ENCODE data around the gene HIP1.
A peak's percentile ranks its signal among the peaks of the same experiment; 100 is the strongest.
"Not testable (repeated sequence)": the region's sequence is repeated elsewhere in the genome, so short reads cannot be mapped to it uniquely, and the experiment has no call there.

HIP1 gene

GRCh38 chr7:75640201-75640600, 98.5 kb downstream of the HIP1 start:
- Mint-ChIP-seq H3K4me1 (ENCODE audit: low read depth) (peaks cover 5% of the 10 kb centered on the region), H3K4me3 (peak overlapping the region; percentile 86), H3K36me3 (ENCODE audit: low read depth) (no peaks in the 10 kb centered on the region), H3K9me3 (peaks cover 6% of the 10 kb centered on the region), H3K27me3 (ENCODE audit: low read depth) (peaks cover 4% of the 10 kb centered on the region), H3K27ac (peak overlapping the region; percentile 39)
- DNase-seq (ENCODE audit: low spot score): no peak

DNA sequence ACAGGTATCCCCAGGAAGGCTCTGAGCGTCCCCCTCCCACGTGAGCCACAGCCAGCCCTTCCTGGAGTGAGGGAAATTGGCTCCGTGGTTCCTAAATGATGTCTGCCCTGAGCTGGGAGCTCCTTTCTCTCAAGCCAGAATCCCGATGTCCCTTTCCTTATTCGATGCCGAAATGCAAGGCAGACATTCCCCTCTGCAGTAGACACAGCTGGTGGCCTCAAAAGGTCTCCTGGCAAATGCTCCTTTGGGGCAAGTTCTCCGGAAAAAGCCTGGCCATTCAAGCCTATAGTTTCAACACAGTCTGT, 98.9 kb downstream of the HIP1 start:
- Mint-ChIP-seq H3K4me1 (ENCODE audit: low read depth) (peaks cover 5% of the 10 kb centered on the region), H3K36me3 (ENCODE audit: low read depth) (no peaks in the 10 kb centered on the region), H3K4me3 (peak overlapping the region; percentile 86), H3K27ac (peak overlapping the region; percentile 39), H3K27me3 (ENCODE audit: low read depth) (peaks cover 4% of the 10 kb centered on the region), H3K9me3 (peaks cover 6% of the 10 kb centered on the region)
- no peak for DNase-seq (ENCODE audit: low spot score)

DNA sequence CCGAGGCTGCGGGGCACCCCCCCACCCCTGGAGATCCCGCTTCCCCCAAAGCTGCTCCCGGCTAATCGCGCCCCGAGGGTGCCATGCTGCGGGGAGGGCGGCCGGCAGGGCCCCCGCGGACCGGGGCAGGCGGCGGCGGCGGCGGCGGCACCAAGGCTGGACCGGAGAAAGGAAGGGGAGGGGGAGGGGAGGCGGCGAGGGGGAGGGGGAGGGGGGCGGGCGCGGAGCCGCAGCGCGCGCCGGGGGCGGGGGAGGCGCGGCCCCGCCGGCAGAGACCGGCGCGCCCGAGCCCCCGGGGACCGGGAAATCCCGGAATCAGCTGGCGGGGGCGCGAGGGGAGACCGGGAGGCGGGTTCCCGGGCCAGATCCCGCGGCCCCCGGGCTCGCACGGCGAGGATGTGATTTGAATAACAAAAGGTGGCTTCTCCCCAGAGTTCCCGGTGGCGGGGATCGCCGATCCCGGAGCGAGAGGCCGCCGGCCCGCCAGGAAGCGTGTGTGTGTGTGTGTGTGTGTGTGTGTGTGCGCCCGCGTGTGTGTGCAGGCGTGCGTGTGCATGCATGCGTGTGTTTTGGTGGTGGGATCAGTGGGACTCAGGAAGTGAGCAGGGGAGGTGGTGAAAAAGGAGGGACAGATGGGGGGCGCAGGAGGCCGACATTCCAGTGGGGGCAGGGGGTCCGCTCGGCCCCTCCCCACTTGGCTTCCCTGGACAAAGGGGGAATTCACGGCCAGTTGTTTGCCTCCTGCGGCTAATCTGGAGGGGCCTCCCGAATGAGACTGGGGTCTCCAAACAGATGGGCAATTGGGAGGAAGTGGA, 99.5 kb downstream of the HIP1 start:
- Mint-ChIP-seq H3K4me1 (ENCODE audit: low read depth) (peaks cover 5% of the 10 kb centered on the region), H3K4me3 (peak overlapping the region; percentile 86), H3K9me3 (peaks cover 6% of the 10 kb centered on the region), H3K27me3 (ENCODE audit: low read depth) (peaks cover 4% of the 10 kb centered on the region), H3K27ac (peak overlapping the region; percentile 72), H3K36me3 (ENCODE audit: low read depth) (no peaks in the 10 kb centered on the region)
- peak; percentile 43 for DNase-seq (ENCODE audit: low spot score)

- no peaks in the 10 kb centered on the region for H3K36me3 Mint-ChIP-seq (ENCODE audit: low read depth)
- H3K27ac Mint-ChIP-seq: no peak overlapping the region
- peaks cover 4% of the 10 kb centered on the region for H3K27me3 Mint-ChIP-seq (ENCODE audit: low read depth)
- H3K4me3 Mint-ChIP-seq: peak overlapping the region; percentile 39
- no peak for DNase-seq (ENCODE audit: low spot score)
- H3K4me1 Mint-ChIP-seq (ENCODE audit: low read depth): peaks cover 5% of the 10 kb centered on the region
- H3K9me3 Mint-ChIP-seq: peaks cover 6% of the 10 kb centered on the region
These were observed 100.1 kb downstream of the HIP1 start for GRCh38 chr7:75638594-75639070.

GRCh38 chr7:75637854-75638593, 100.7 kb downstream of the HIP1 start:
- Mint-ChIP-seq H3K27me3 (ENCODE audit: low read depth) (peaks cover 4% of the 10 kb centered on the region), H3K4me1 (ENCODE audit: low read depth) (peaks cover 5% of the 10 kb centered on the region), H3K4me3 (peak overlapping the region; percentile 39), H3K27ac (peak overlapping the region; percentile 8), H3K36me3 (ENCODE audit: low read depth) (no peaks in the 10 kb centered on the region), H3K9me3 (peaks cover 5% of the 10 kb centered on the region)
- DNase-seq (ENCODE audit: low spot score): no peak

DNA sequence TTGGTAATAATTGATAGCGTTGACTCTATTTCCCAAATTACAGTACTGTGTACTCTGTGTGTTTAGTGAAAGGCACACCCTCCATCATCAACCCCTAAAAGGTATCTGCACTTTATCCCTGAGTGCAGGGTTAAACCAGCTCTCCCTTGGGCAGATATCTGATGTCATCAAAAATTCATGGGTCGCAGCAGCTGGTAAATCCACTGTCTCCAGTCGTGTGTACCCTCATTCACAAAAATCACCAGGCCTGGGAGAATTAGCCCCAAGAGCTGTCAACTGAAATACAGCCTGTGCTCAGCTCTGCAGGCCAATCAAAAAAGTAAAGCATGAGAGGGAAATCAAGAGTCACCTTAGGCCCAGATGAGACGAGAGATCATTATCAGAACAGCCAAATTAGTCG, 103.7 kb downstream of the HIP1 start:
- DNase-seq (ENCODE audit: low spot score): no peak
- peaks cover 5% of the 10 kb centered on the region for H3K4me1 Mint-ChIP-seq (ENCODE audit: low read depth)
- no peaks in the 10 kb centered on the region for H3K9me3 Mint-ChIP-seq
- peaks cover 2% of the 10 kb centered on the region for H3K27me3 Mint-ChIP-seq (ENCODE audit: low read depth)
- no peaks in the 10 kb centered on the region for H3K36me3 Mint-ChIP-seq (ENCODE audit: low read depth)
- no peak overlapping the region for H3K27ac Mint-ChIP-seq
- H3K4me3 Mint-ChIP-seq: no peak overlapping the region

GRCh38 chr7:75632587-75632986, 106.2 kb downstream of the HIP1 start:
- H3K27ac Mint-ChIP-seq; H3K4me1 Mint-ChIP-seq (ENCODE audit: low read depth); H3K36me3 Mint-ChIP-seq (ENCODE audit: low read depth); H3K4me3 Mint-ChIP-seq; DNase-seq (ENCODE audit: low spot score); H3K27me3 Mint-ChIP-seq (ENCODE audit: low read depth): not testable (repeated sequence)
- H3K9me3 Mint-ChIP-seq: peaks cover 15% of the 10 kb centered on the region

DNA sequence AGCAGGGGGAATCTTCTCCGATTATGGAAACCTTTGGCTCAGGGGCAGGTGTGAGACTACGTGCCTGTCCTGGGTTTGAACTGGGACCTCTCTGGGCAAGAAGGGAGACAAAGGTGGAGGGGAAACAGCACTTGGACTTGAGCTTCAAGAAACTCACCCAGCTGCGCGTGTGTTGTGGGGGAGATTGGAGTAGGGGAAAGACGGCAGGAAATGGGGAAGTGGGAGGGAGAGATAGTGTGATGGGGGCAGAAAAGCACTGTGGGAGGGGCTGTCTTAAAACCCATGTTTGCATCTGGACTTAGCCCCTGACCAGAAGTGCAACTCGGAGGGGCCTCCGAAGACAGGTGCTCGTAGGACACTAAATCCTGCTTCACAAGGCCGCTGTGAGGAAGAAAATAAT, 107.0 kb downstream of the HIP1 start:
- Mint-ChIP-seq H3K27me3 (ENCODE audit: low read depth) (no peaks in the 10 kb centered on the region), H3K4me3 (no peak overlapping the region), H3K4me1 (ENCODE audit: low read depth) (no peaks in the 10 kb centered on the region), H3K27ac (no peak overlapping the region), H3K36me3 (ENCODE audit: low read depth) (peaks cover 7% of the 10 kb centered on the region), H3K9me3 (peaks cover 17% of the 10 kb centered on the region)
- no peak for DNase-seq (ENCODE audit: low spot score)

DNA sequence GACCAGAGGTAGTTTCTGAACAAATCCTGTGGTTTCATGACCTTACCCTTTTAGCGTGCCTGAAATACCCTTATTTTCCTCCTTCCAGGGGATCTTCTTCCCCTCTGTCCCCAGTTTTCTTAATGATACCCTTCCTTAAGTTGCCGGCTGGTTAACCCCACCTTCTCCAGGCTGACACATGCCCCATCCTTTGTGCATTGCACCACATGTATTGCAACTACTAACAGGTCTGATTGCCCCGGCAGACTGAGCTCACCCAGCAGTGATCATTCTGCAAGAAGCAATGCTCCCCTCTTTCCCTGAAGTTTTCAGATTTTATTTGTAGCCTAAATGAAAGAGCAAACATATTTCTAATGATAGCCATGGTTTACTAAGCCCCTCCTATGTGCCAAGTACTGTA, 108.2 kb downstream of the HIP1 start:
- Mint-ChIP-seq H3K36me3 (ENCODE audit: low read depth) (peaks cover 7% of the 10 kb centered on the region), H3K4me3 (no peak overlapping the region), H3K9me3 (peaks cover 26% of the 10 kb centered on the region), H3K27ac (no peak overlapping the region), H3K4me1 (ENCODE audit: low read depth) (no peaks in the 10 kb centered on the region), H3K27me3 (ENCODE audit: low read depth) (no peaks in the 10 kb centered on the region)
- no peak for DNase-seq (ENCODE audit: low spot score)

- H3K36me3 Mint-ChIP-seq (ENCODE audit: low read depth): peaks cover 7% of the 10 kb centered on the region
- H3K9me3 Mint-ChIP-seq: peaks cover 26% of the 10 kb centered on the region
- no peak overlapping the region for H3K4me3 Mint-ChIP-seq
- no peaks in the 10 kb centered on the region for H3K27me3 Mint-ChIP-seq (ENCODE audit: low read depth)
- H3K27ac Mint-ChIP-seq: no peak overlapping the region
- peaks cover 1% of the 10 kb centered on the region for H3K4me1 Mint-ChIP-seq (ENCODE audit: low read depth)
- DNase-seq (ENCODE audit: low spot score): no peak
These were observed 109.7 kb downstream of the HIP1 start for GRCh38 chr7:75629044-75629443.

GRCh38 chr7:75628055-75628454, 110.7 kb downstream of the HIP1 start:
- DNase-seq (ENCODE audit: low spot score): no peak
- Mint-ChIP-seq H3K4me1 (ENCODE audit: low read depth) (peaks cover 4% of the 10 kb centered on the region), H3K9me3 (peaks cover 26% of the 10 kb centered on the region), H3K27me3 (ENCODE audit: low read depth) (no peaks in the 10 kb centered on the region), H3K4me3 (no peak overlapping the region), H3K27ac (no peak overlapping the region), H3K36me3 (ENCODE audit: low read depth) (peaks cover 7% of the 10 kb centered on the region)

- Mint-ChIP-seq H3K27ac (no peak overlapping the region), H3K4me1 (ENCODE audit: low read depth) (peaks cover 4% of the 10 kb centered on the region), H3K4me3 (no peak overlapping the region), H3K36me3 (ENCODE audit: low read depth) (peaks cover 7% of the 10 kb centered on the region), H3K27me3 (ENCODE audit: low read depth) (no peaks in the 10 kb centered on the region), H3K9me3 (peaks cover 26% of the 10 kb centered on the region)
- no peak for DNase-seq (ENCODE audit: low spot score)
These were observed 111.8 kb downstream of the HIP1 start for GRCh38 chr7:75626954-75627353.

DNA sequence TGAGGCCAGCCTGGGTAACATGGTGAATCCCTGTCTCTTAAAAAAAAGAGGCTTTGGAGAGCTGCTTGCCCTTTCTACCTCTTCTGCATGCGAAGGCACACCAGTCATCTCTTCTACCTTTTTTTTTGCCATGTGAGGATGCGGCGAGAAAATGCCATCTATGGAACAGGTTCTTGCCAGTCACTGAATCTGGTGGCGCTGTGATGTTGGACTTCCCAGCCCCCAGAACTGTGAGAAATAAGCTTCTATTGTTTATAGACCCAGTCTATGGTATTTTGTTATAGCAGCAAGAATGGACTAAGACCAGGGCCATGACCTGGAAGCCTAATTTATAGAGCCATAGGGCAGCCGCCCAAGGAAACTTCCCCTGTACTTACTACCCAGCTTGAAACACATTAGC, 112.9 kb downstream of the HIP1 start:
- Mint-ChIP-seq H3K9me3 (peaks cover 26% of the 10 kb centered on the region), H3K36me3 (ENCODE audit: low read depth) (peaks cover 7% of the 10 kb centered on the region), H3K27ac (no peak overlapping the region), H3K4me3 (no peak overlapping the region), H3K27me3 (ENCODE audit: low read depth) (no peaks in the 10 kb centered on the region), H3K4me1 (ENCODE audit: low read depth) (peaks cover 5% of the 10 kb centered on the region)
- DNase-seq (ENCODE audit: low spot score): no peak

GRCh38 chr7:75624134-75624832, 114.5 kb downstream of the HIP1 start:
- Mint-ChIP-seq H3K27me3 (ENCODE audit: low read depth) (no peaks in the 10 kb centered on the region), H3K9me3 (peaks cover 24% of the 10 kb centered on the region), H3K4me3 (no peak overlapping the region), H3K36me3 (ENCODE audit: low read depth) (peaks cover 6% of the 10 kb centered on the region), H3K27ac (peak overlapping the region; percentile 46), H3K4me1 (ENCODE audit: low read depth) (peaks cover 5% of the 10 kb centered on the region)
- DNase-seq (ENCODE audit: low spot score): no peak

All from T-helper 2 cell treated with Interferon-gamma antibody and Interleukin-4, amounts not matched to agents 5 μg/mL and 100 μg/mL, for 36 hours (primary cell).